WERI-Rb-1 (cell line): ENCODE results near the gene CLEC16A.

ENCODE experiments used
- DNase-seq: peaks from one replicate; pipeline ENCODE4 v3.0.0-alpha.2; 2020
- H3K27ac ChIP-seq: fragments of 250-450 bp; sonication (Bioruptor Pico); 2 replicates; pipeline ENCODE4 v1.5.1; 2020; ENCODE audit warnings: mild to moderate bottlenecking, moderate library complexity
- H3K27me3 ChIP-seq: fragments of 250-450 bp; sonication (Bioruptor Pico); 2 replicates; pipeline ENCODE4 v1.5.1; 2021; ENCODE audit warnings: mild to moderate bottlenecking, low read depth, moderate library complexity; ENCODE audit not compliant: insufficient read depth, severe bottlenecking
- H3K36me3 ChIP-seq: fragments of 250-450 bp; sonication (Bioruptor Pico); 2 replicates; pipeline ENCODE4 v1.5.1; 2020; ENCODE audit warnings: mild to moderate bottlenecking, moderate library complexity
- H3K4me3 ChIP-seq: 2 replicates; pipeline ENCODE4 v1.5.1; 2011; ENCODE audit warnings: low read depth, mild to moderate bottlenecking, control low read depth, low read length
- H3K9me3 ChIP-seq: fragments of 250-450 bp; sonication (Bioruptor Pico); 2 replicates; pipeline ENCODE4 v1.5.1; 2021; ENCODE audit warnings: mild to moderate bottlenecking, moderate library complexity; ENCODE audit not compliant: severe bottlenecking
- CTCF ChIP-seq: IDR thresholded peaks from 2 replicates; pipeline ENCODE4 v1.5.1; 2011; ENCODE audit warnings: low read depth, mild to moderate bottlenecking, control low read depth, inconsistent platforms, low read length

CLEC16A gene

GRCh38 chr16:11078812-11079459, 134.6 kb downstream of the CLEC16A start:
- no peak overlapping the region for H3K27ac ChIP-seq

GRCh38 chr16:11079652-11080187, 135.4 kb downstream of the CLEC16A start:
- TF ChIP-seq CTCF = no peak
- Histone ChIP-seq H3K9me3 (no peaks in the 10 kb centered on the region), H3K27ac (no peak overlapping the region), H3K27me3 (no peaks in the 10 kb centered on the region), H3K4me3 (no peak overlapping the region), H3K36me3 (no peaks in the 10 kb centered on the region; the same call in 1 of the 2 replicates)
- no peak for DNase-seq

More at GRCh38 chr16:11078812-11079459, 134.6 kb downstream of the CLEC16A start:
- H3K9me3 ChIP-seq = no peaks in the 10 kb centered on the region
- no peaks in the 10 kb centered on the region; the same call in 1 of the 2 replicates for H3K36me3 ChIP-seq
- no peaks in the 10 kb centered on the region for H3K27me3 ChIP-seq
- no peak overlapping the region for H3K4me3 ChIP-seq
- DNase-seq = no peak
- no peak for TF ChIP-seq CTCF

GRCh38 chr16:11080327-11080967, 136.1 kb downstream of the CLEC16A start:
- Histone ChIP-seq H3K4me3 (no peak overlapping the region), H3K27ac (no peak overlapping the region), H3K9me3 (no peaks in the 10 kb centered on the region), H3K36me3 (no peaks in the 10 kb centered on the region), H3K27me3 (no peaks in the 10 kb centered on the region)
- no peak for TF ChIP-seq CTCF
- peak; percentile 15 for DNase-seq

GRCh38 chr16:11080999-11081630, 136.8 kb downstream of the CLEC16A start:
- no peak for TF ChIP-seq CTCF
- no peak overlapping the region for H3K27ac ChIP-seq
- no peaks in the 10 kb centered on the region for H3K27me3 ChIP-seq
- no peaks in the 10 kb centered on the region for H3K36me3 ChIP-seq
- H3K4me3 ChIP-seq = no peak overlapping the region
- DNase-seq = no peak
- no peaks in the 10 kb centered on the region for H3K9me3 ChIP-seq

- no peak for DNase-seq
- Histone ChIP-seq H3K9me3 (no peaks in the 10 kb centered on the region), H3K27ac (no peak overlapping the region), H3K27me3 (no peaks in the 10 kb centered on the region), H3K4me3 (no peak overlapping the region), H3K36me3 (no peaks in the 10 kb centered on the region)
- no peak for TF ChIP-seq CTCF
Observed at GRCh38 chr16:11082108-11082859, 137.9 kb downstream of the CLEC16A start.
